Breast epithelium (tissue), 4 donors: Measurements from ENCODE around the gene KLHL15. TPM values are rescaled to one million over a fixed set of nuclear protein-coding genes. Genes with fewer than 3 reads are reported as not detected.

Experiments used
- DNase-seq, 2 donors: peaks; one replicate each; pipeline ENCODE4 v3.0.0-alpha.2; 2019; ENCODE audit warnings: low spot score in 2 of 2
- H3K27ac ChIP-seq, 2 donors: fragments of 200-600 bp; sonication (generic) in 1 of 2; one replicate each; pipeline ENCODE4 v1.5.1; 2016 to 2019; ENCODE audit warnings: mild to moderate bottlenecking in 1 of 2
- H3K27me3 ChIP-seq, 2 donors: fragments of 200-600 bp; sonication (generic) in 1 of 2; one replicate each; pipeline versions ENCODE4 v1.5.1 to v1.6.0; 2017 to 2019; ENCODE audit warnings: control low read depth in 1 of 2, mild to moderate bottlenecking in 1 of 2
- H3K36me3 ChIP-seq: fragments of 200-600 bp; one replicate; pipeline ENCODE4 v1.5.1; 2019
- H3K4me1 ChIP-seq, 2 donors: fragments of 200-600 bp; sonication (generic); one replicate each; pipeline ENCODE4 v1.5.1; 2016 to 2019; ENCODE audit warnings: control low read depth in 1 of 2
- H3K4me3 ChIP-seq, 3 donors: fragments of 200-600 bp; sonication (generic); 1 replicate in 2 of 3; 2 replicates in 1 of 3; pipeline ENCODE4 v1.5.1; 2016 to 2019; ENCODE audit warnings: mild to moderate bottlenecking in 3 of 3, moderate library complexity in 2 of 3
- H3K9me3 ChIP-seq, 2 donors: fragments of 200-600 bp; sonication (generic) in 1 of 2; one replicate each; pipeline ENCODE4 v1.5.1; 2016 to 2019; ENCODE audit warnings: control low read depth in 1 of 2
- POLR2A ChIP-seq: fragments of 450-650 bp; IDR thresholded peaks from one replicate; pipeline ENCODE4 v1.6.1; 2016; ENCODE audit warnings: antibody characterized with exemption, mild to moderate bottlenecking, moderate library complexity
- POLR2AphosphoS5 ChIP-seq, 3 donors: sonication (generic); formaldehyde crosslinking; IDR thresholded peaks; one replicate each; pipeline ENCODE4 v1.6.1; 2017; ENCODE audit warnings: antibody characterized with exemption in 3 of 3
- intact Hi-C: fragments of 100-400 bp; cut with DNase I; formaldehyde crosslinking; loops from one replicate; pipeline ENCODE4 v1.15.1; 2023; ENCODE audit warnings: low total_unique reads
- total RNA-seq, 3 donors: library from RNA; depleted of rRNA; stranded (reverse); fragments of >200 nt; gene quantifications; one replicate each; pipeline ENCODE4 v1.1.0, GENCODE V29; 2016
- TF ChIP-seq, protein P1 (sequence below), 3 donors: fragments of 450-650 bp; IDR thresholded peaks; one replicate each; pipeline ENCODE4 v1.5.1; 2016 to 2017; ENCODE audit warnings: antibody characterized with exemption in 3 of 3, mild to moderate bottlenecking in 3 of 3, moderate library complexity in 3 of 3

Gene KLHL15
- total RNA-seq, 3 donors from 2014 or later = 6.9 to 16.5 (median 10.4) TPM

DNA sequence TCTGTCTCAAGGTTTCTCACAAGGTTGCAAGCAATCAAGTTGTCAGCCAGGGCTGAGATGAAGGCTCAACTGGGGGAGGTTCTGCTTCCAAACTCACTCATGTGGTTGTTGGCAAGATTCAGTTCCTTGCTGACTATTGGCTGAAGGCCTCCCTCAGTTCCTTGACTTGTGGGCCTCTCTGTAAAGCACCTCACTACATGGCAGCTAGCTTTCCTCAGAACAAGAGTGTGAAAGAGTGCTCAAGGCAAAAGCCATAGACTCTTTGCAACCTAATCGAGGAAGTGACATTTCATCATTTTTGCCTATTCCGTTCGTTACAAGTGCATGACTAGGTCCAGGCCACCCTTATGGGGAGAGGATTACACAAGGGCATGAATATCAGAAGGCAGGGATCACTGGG is 67.2 kb downstream of the KLHL15 start:
- Histone ChIP-seq H3K9me3 (no peaks in the 10 kb centered on the region), H3K4me3 (no peak overlapping the region), H3K27ac (no peak overlapping the region), H3K27me3 (peaks cover 0 to 6% of the 10 kb centered on the region in 2 donors), H3K4me1 (no peaks in the 10 kb centered on the region), H3K36me3 (no peaks in the 10 kb centered on the region)
- TF ChIP-seq POLR2A (no peak), POLR2AphosphoS5 (IDR thresholded peaks at IDR 0.05) (no peak)
- TF ChIP-seq, protein P1, sequence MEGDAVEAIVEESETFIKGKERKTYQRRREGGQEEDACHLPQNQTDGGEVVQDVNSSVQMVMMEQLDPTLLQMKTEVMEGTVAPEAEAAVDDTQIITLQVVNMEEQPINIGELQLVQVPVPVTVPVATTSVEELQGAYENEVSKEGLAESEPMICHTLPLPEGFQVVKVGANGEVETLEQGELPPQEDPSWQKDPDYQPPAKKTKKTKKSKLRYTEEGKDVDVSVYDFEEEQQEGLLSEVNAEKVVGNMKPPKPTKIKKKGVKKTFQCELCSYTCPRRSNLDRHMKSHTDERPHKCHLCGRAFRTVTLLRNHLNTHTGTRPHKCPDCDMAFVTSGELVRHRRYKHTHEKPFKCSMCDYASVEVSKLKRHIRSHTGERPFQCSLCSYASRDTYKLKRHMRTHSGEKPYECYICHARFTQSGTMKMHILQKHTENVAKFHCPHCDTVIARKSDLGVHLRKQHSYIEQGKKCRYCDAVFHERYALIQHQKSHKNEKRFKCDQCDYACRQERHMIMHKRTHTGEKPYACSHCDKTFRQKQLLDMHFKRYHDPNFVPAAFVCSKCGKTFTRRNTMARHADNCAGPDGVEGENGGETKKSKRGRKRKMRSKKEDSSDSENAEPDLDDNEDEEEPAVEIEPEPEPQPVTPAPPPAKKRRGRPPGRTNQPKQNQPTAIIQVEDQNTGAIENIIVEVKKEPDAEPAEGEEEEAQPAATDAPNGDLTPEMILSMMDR (IDR thresholded peaks at IDR 0.05) = no peak
- DNase-seq = no peak
- intact Hi-C loops = no loop called here

DNA sequence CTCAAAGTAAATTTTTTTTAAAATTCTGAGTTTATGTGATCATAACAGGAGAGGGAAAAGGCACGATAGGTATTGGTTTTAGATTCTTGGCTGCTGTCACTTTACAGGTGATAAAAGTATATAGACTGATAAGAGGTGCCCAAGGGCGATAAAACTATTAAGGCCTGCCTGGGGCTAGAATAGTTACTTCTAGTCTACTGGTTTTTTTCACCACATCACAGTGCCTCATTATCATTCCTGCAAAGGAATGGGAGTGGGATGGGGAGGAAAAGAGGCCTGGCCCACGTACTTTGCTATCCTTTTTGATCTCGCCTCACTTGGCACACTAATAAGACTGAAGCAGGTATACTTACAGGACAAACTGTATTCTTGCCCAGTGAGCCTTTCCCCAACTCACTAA is 72.6 kb downstream of the KLHL15 start:
- Histone ChIP-seq H3K4me3 (no peak overlapping the region), H3K36me3 (no peaks in the 10 kb centered on the region), H3K27me3 (peaks cover 0 to 18% of the 10 kb centered on the region in 2 donors), H3K9me3 (no peaks in the 10 kb centered on the region), H3K27ac (no peak overlapping the region), H3K4me1 (no peaks in the 10 kb centered on the region)
- intact Hi-C loops = no loop called here
- DNase-seq = no peak
- TF ChIP-seq POLR2A (no peak), POLR2AphosphoS5 (IDR thresholded peaks at IDR 0.05) (no peak)
- TF ChIP-seq, protein P1 (IDR thresholded peaks at IDR 0.05) = no peak

DNA sequence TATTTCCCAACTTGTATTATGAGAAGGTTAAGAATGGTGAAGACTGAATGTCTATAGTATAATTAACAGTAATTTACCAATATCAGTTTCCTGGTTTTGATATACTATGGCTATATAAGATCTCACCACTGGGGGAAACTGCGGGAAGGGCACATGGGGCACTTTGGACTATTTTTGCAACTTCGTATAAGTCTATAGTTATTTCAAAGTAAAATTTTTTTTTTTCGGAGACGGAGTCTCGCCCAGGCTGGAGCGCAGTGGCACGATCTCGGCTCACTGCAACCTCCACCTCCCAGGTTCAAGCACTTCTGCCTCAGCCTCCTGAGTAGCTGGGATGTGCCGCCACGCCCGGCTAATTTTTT is 73.1 kb downstream of the KLHL15 start:
- TF ChIP-seq POLR2AphosphoS5 (IDR thresholded peaks at IDR 0.05) (no peak), POLR2A (no peak)
- TF ChIP-seq, protein P1 (IDR thresholded peaks at IDR 0.05) = no peak
- DNase-seq = no peak
- no peak overlapping the region for H3K27ac ChIP-seq
- no peak overlapping the region for H3K4me3 ChIP-seq
- H3K9me3 ChIP-seq = no peaks in the 10 kb centered on the region
- peaks cover 0 to 15% of the 10 kb centered on the region in 2 donors for H3K27me3 ChIP-seq
- no peaks in the 10 kb centered on the region for H3K4me1 ChIP-seq
- intact Hi-C loops = no loop called here
- no peaks in the 10 kb centered on the region for H3K36me3 ChIP-seq

DNA sequence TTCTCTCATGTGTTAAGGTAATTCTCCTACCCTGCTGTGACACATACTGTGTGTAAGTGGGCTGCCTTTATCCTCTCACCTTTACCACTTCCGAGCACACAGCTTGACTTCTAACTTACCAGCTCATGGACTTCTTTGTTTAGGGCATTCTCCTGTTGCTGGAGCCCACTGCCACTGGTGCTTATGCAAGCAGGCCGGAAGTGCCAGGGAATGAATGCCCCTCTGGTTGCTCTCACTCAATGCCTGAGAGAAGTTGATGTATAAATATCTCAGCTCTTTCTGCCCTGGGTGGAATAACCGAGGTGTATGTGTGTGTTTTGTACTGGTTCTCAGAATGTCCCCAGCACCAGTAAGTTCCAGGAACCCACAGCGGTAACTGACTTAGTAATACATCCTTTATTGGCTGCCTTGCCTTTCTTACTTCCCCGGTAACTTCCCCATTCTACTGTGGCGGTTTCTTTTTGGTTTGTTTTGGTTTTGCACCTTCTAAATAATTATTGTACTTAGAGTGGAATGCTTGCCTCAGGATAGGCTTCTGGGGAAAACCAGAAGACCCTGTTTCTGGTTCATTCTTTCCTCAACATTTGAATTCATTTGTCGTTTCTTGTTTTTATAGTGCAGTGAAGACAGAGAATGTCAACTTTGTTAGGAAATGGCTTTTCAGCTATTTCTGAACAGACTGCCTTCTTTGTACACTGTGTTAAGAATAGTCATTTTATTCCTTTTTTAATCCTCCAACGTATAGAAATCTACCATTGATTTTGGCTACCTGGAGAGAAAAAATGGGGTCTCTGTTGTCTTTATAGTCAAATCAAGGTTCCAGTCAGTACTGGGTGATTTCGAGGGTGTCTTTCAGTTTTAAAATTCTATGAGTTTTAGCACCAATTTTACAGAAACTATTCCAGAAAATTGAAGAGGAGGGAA is 73.7 kb downstream of the KLHL15 start:
- Histone ChIP-seq H3K36me3 (no peaks in the 10 kb centered on the region), H3K4me3 (no peak overlapping the region), H3K27ac (no peak overlapping the region), H3K4me1 (no peaks in the 10 kb centered on the region), H3K9me3 (no peaks in the 10 kb centered on the region), H3K27me3 (peaks cover 0 to 14% of the 10 kb centered on the region in 2 donors)
- intact Hi-C loops = no loop called here
- no peak for DNase-seq
- TF ChIP-seq POLR2AphosphoS5 (IDR thresholded peaks at IDR 0.05) (no peak), POLR2A (no peak)
- TF ChIP-seq, protein P1 (IDR thresholded peaks at IDR 0.05) = no peak

DNA sequence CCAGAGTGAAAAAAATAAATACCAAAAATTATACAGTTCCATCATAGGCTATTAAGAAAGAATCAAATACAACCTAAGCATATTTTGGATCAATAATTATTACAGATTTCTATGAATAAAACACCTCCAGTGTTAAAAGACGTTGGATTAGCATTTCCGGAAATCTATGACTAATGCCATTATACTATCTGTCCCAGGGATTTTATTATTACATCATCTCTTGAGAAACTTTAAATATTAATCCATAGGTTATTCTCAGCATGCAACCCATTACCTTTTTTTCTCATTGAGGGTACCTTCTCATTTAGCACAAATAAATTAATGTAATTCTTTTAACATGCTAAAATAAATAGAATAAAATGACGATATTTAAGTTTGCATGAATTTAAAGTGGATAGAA is 74.6 kb downstream of the KLHL15 start:
- Histone ChIP-seq H3K9me3 (no peaks in the 10 kb centered on the region), H3K4me1 (no peaks in the 10 kb centered on the region), H3K27me3 (peaks cover 0 to 14% of the 10 kb centered on the region in 2 donors), H3K27ac (no peak overlapping the region), H3K36me3 (no peaks in the 10 kb centered on the region), H3K4me3 (no peak overlapping the region)
- no peak for DNase-seq
- intact Hi-C loops = no loop called here
- TF ChIP-seq POLR2AphosphoS5 (IDR thresholded peaks at IDR 0.05) (no peak), POLR2A (no peak)
- TF ChIP-seq, protein P1 (IDR thresholded peaks at IDR 0.05) = no peak
